GM18868 (cell line): ENCODE data around the gene SLC25A11.
A peak's percentile ranks its signal among the peaks of the same experiment; 100 is the strongest.

Experiments
- ATAC-seq: cut with Tn5 transposase; IDR thresholded peaks from one replicate; pipeline ENCODE4 v1.9.1; 2021; ENCODE audit warnings: mild to moderate bottlenecking, moderate library complexity; ENCODE audit not compliant: unreplicated experiment

The SLC25A11 gene, protein sequence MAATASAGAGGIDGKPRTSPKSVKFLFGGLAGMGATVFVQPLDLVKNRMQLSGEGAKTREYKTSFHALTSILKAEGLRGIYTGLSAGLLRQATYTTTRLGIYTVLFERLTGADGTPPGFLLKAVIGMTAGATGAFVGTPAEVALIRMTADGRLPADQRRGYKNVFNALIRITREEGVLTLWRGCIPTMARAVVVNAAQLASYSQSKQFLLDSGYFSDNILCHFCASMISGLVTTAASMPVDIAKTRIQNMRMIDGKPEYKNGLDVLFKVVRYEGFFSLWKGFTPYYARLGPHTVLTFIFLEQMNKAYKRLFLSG

DNA sequence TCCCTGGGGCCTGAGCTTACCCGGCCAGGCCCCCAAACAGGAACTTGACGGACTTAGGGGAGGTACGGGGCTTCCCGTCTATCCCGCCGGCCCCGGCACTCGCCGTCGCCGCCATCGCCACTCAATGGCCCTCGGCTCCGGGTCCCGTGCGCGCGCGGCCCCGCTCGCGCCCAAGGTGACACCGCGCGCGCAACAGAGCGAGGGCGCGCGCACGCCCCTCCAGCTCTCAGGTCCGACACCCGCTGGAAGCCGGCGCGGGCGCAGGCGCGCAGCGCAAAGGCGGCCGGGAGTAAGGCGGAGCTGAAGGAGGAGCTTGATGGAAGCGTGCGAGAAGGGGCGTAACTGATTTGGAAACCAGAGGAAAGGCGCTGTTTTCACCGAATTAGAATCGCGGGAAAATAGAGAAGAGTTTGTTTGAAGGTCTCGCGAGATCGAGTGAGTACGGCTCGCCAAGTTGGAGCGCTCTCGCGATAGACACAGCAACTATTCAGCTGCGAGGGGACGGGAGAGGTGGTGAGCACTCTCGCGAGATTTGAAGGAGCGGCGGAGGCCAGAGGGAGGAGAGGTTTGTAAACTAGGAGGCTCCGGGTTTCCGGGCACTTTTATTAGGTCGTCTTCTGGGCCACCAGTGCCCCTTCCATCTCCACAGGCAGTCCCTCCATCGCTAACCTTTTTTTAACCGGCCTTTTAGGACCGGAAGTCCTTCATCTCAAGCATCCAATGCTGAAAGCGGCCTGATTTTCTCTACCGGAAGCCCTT is at the start of gene SLC25A11, which contains the start of gene RNF167:
TSS of gene SLC25A11 (minus strand) at position 251 of the 759 bp plus-strand sequence. CDS start at position 115, 136 bp downstream.
TSS of gene RNF167 (plus strand) at position 473 of the 759 bp plus-strand sequence. CDS start 642 bp downstream, outside the sequence.
- ATAC-seq: peak; percentile 69

- ATAC-seq: no peak
Measured at GRCh38 chr17:4987767-4988567, 48.1 kb upstream of the SLC25A11 start.

DNA sequence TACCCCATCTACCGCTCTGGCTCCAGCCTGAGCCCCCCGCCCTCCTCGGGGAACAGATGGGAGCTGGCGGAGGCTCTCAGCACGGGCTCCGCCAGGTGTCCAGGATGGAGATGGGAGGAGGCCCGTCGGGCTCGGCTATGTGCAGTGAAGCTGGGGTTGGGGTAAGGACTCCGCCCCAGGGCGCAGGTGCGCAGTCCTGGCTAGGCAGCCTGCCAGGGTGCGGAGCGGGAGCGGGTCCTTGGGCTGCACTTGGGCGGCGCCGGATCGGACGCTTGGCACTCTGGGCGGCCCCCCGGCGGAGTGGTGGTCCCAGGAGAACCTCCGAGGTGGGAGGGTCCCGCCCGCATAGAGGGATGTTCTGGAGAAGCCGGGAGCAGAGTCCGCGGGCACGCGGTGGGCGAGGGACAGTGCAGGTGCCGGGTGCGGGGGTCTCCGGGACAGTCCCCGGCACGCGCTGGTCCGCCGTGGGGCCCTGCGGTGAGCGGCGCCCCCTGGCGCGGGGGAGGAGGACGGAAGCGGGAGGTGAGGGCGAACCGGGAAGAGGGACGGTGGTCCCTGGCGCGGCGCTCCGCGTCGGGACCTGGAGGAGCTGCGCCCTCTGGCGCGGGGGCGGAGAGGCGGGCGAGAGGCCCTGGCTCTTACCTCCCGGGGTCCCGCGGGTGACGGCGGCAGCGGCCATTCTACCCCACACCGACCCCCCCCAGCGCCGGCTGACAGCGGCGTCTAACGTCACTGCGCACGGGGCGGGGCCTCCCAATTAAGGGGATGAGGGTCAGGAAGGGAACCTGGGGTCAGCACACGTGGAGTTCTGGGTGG is 47.3 kb upstream of the SLC25A11 start, which contains the start of gene CAMTA2:
TSS of gene CAMTA2 (minus strand) at position 725 of the 816 bp plus-strand sequence. CDS start 1,453 bp downstream, outside the sequence.
- ATAC-seq: peak; percentile 60

- no peak for ATAC-seq
Measured at GRCh38 chr17:4986403-4986802, 46.6 kb upstream of the SLC25A11 start.

- ATAC-seq: no peak
Measured at GRCh38 chr17:4982305-4982704, 42.5 kb upstream of the SLC25A11 start.

DNA sequence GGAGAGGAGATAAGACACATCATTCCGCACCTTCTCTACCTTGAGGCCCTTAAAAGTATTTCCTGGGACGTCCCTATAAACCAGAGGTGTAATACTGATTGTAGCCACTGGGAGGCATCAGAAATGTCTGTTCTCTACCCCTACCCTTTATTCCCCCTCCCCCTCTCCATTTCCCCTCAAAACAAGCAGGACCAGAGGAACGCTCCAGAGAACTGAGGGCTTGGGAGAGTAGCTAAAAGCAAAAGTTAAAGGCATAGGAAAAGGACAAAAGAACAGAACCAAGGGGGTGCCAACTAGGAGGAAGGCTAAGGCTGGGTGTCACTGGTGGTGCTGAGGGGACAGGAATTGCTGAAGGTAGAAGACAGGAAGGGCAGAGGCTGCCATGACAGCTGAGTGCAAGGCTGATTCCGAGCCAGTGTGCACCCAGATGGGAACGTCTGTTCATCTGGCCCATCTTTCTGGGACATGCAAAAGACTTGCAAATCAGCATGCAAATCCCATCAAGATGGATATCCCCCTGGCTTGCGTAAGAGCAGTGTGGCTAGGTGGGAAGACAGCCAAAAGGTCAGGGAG is 40.9 kb upstream of the SLC25A11 start:
- no peak for ATAC-seq

GRCh38 chr17:4978726-4979125 is 38.9 kb upstream of the SLC25A11 start:
- no peak for ATAC-seq

DNA sequence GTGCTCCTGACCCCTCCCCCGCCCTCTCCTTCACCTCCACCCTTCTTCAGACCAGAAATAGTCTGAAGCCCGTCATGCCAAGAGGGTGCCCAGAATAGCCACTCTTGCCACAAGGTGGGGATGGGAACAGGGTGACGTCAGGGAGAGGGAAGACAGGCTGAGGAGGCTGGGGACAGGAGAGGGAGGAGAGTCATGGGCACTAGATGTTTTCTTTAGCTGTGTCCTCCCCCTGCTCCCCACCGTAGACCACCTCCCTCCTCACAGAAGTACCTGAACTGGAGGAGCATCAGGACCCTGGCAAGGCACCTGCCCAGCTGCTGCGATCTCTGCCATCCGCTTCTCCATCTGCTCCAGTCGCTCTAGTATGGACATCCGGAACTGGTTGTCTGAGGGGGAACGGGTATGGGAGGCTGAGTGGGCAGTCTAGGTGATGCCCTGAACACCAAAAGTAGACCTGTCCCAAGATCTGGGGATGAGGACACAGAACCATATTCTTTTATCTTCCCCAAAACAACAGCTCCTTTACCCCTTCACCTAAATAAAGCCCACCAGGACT is 34.3 kb upstream of the SLC25A11 start:
- ATAC-seq: no peak

GRCh38 chr17:4973256-4974114 is 33.6 kb upstream of the SLC25A11 start:
- ATAC-seq: no peak

GRCh38 chr17:4972752-4973151 is 32.9 kb upstream of the SLC25A11 start:
- no peak for ATAC-seq

GRCh38 chr17:4972322-4972721 is 32.5 kb upstream of the SLC25A11 start:
- ATAC-seq: no peak

DNA sequence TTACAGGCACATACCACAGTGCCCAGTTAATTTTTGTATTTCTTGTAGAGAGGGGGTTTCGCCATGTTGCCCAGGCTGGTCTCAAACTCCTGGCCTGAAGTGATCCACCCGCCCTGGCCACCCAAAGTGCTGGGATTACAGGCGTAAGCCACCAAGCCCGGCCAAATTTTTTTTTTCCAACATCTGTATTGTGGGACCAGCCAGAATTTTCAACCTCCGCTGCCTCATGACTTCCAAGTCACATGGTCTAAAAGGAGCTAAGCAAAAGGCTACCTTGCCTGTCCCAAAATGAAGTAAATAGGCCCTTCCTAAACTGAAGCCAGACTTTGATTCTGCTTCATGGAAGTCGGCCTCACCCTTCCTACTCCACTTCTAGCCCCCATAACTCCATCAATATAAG is 32.0 kb upstream of the SLC25A11 start:
- no peak for ATAC-seq

DNA sequence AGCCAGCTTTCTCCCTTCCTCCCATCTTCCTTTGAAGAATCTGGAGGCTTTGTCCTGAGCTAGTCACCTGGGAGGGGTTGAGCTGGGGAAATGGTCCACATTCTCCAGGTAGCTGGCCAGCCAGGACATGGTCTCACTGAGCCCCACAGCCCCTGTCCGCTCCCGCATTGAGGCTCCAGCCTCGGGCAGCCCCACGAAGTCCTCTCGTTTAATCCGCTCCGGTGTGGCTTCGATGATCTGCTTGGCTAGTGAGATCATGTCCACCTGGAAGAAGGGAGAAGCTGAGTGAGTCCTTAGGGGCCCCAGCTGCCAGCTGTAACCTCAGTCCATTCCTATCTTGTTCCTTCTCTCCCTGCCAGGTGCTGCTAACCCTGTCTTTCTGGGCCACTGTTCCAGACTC is 30.4 kb upstream of the SLC25A11 start:
- ATAC-seq: no peak

DNA sequence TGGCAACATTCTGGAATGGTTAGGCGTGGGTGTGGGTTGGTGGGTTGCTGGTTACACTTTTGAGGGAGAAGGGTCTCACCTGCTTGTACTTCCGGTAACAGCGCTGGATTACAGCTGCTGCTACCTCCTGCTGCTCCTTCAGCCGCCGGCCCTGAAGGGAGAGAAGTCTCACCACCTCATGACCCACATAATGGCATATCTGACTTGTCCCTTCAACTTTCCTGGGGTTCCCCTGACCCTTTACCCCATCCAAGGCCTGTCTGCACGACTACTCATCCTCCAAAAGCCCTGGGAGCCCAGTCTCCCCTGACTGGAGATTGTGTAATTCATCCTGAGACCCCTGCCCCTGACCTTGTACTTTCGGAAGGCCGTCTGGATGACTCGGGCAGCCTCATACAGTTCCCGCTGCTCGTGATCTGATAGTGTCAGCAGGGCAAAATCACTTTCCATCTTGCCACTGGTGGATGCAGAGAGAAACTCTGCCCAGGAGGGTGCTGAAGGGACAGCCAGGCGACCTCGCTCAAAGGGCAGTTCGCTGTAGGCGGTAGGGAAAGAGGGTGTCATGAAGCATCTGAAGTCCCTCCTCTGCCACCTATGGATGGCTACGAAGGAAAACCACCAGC is 29.8 kb upstream of the SLC25A11 start:
- no peak for ATAC-seq

GRCh38 chr17:4969047-4969550 is 29.3 kb upstream of the SLC25A11 start:
- no peak for ATAC-seq

DNA sequence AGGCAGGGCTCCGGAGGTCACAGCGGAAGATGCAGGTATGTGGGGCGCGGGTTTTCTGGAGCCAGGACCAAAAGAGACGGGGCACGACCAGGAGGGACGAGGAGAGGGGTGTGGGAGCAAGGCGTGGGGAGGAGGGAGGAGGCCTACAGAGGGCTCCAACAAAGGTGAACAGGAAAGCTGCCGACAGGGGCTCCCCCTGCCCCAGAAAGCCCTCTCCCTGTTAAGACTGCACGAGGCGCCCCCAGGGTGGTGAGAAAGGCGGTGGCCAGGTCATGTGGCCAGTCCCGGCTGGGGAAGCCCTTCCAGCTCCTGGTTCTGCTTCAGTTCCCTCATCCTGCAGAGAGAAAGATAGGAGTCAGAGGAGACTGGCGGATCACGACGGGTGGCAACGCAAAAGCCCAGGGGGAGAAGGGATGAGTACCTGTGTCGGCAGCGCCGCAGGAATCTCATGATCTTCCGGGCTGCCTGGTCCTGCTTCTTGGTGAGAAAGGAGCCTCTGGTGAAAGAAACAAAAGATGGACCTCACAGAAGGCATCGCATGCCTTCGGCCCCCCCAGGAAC is 28.7 kb upstream of the SLC25A11 start:
- no peak for ATAC-seq

- peak; percentile 60 for ATAC-seq
Measured at GRCh38 chr17:4967539-4968485, 28.0 kb upstream of the SLC25A11 start, which contains the start of gene SPAG7. SPAG7 (minus strand) TSS chr17:4967817; CDS start chr17:4967804, 13 bp downstream.
